IPS DF 4.7 (cell line): Measurements from ENCODE around the gene USF1.
"Not testable (repeated sequence)": the region's sequence is repeated elsewhere in the genome, so short reads cannot be mapped to it uniquely, and the experiment has no call there.

Experiments used
- DNase-seq: peaks from one replicate; pipeline ENCODE4 v3.0.0-alpha.2; 2013; ENCODE audit warnings: low spot score; ENCODE audit errors: extremely low read depth

Gene USF1

GRCh38 chr1:160992036-160992435 is 53.7 kb downstream of the USF1 start:
- DNase-seq = not testable (repeated sequence)
